ENCODE results near the gene DNAAF1. TPM values are rescaled to one million over a fixed set of nuclear protein-coding genes. Genes with fewer than 3 reads are reported as not detected.

The DNAAF1 gene
- total and polyA plus RNA-seq, 2 of the 8 experiments (the other 6 are each of a cell fraction or from before 2014, with no cell fraction given) = 0.09 to 0.15 TPM

GRCh38 chr16:84169765-84170310, 24.7 kb downstream of the DNAAF1 start (continued):
- no peak for TF ChIP-seq RFX5 (IDR thresholded peaks at IDR 0.05; ENCODE audit: borderline replicate concordance, low read depth, low read length)
- no peak for TF ChIP-seq KDM1A (IDR thresholded peaks at IDR 0.05; ENCODE audit: borderline replicate concordance, low read length)
- TF ChIP-seq POLR2AphosphoS5 (IDR thresholded peaks at IDR 0.05; ENCODE audit: low read depth, low read length) = no peak
- no peak for TF ChIP-seq EGR1 (IDR thresholded peaks at IDR 0.05; ENCODE audit: borderline replicate concordance, low read depth, low read length)
- no peak for TF ChIP-seq ASH2L (IDR thresholded peaks at IDR 0.05; ENCODE audit: low read length)
- no peak for TF ChIP-seq RXRA (IDR thresholded peaks at IDR 0.05; ENCODE audit: insufficient read depth, low read depth, low read length)
- no peak for TF ChIP-seq SIRT6 (IDR thresholded peaks at IDR 0.05; ENCODE audit: low read length)
- no peak for TF ChIP-seq ZNF274 (IDR thresholded peaks at IDR 0.05; ENCODE audit: borderline replicate concordance, extremely low read depth, low read length)

All from H1 (cell line).